CD8-positive, alpha-beta memory T cell (primary cell): Measurements from ENCODE around the gene CCN2. TPM values are rescaled to one million over a fixed set of nuclear protein-coding genes. Genes with fewer than 3 reads are reported as not detected.

ENCODE experiments used
- CTCF ChIA-PET: fragments of 350-600 bp; sonication (Branson Sonifier 250); formaldehyde crosslinking; loops from one replicate; lab custom pipeline; 2021; ENCODE audit warnings: antibody characterized with exemption; lab: Charles Lee
- POLR2A ChIA-PET: fragments of 350-600 bp; sonication (Branson Sonifier 250); formaldehyde crosslinking; loops from one replicate; lab custom pipeline; 2021; ENCODE audit warnings: antibody characterized with exemption; lab: Charles Lee
- DNase-seq, 5 donors: peaks; one replicate each; pipeline versions ENCODE4 v3.0.0 to v3.0.0-alpha.2; 2020 to 2022; ENCODE audit warnings: mixed read lengths in 1 of 5
- H3K27ac ChIP-seq: one replicate; pipeline ENCODE4 v1.7.0; 2013; ENCODE audit warnings: low read depth, mild to moderate bottlenecking, low read length, moderate library complexity
- H3K27me3 ChIP-seq: 2 replicates; pipeline ENCODE4 v1.7.0; 2013; ENCODE audit warnings: low read length, mild to moderate bottlenecking; ENCODE audit not compliant: insufficient read depth, poor library complexity, severe bottlenecking
- H3K36me3 ChIP-seq: 2 replicates; pipeline ENCODE4 v1.7.0; 2013; ENCODE audit warnings: mild to moderate bottlenecking, low read length, moderate library complexity; ENCODE audit not compliant: insufficient read depth
- H3K4me1 ChIP-seq: 2 replicates; pipeline ENCODE4 v1.7.0; 2013; ENCODE audit warnings: mild to moderate bottlenecking, low read length, moderate library complexity; ENCODE audit not compliant: insufficient read depth
- H3K4me3 ChIP-seq: 2 replicates; pipeline ENCODE4 v1.7.0; 2013; ENCODE audit warnings: mild to moderate bottlenecking, low read length
- H3K9me3 ChIP-seq: 2 replicates; pipeline ENCODE4 v1.7.0; 2013; ENCODE audit warnings: mild to moderate bottlenecking, low read length
- H3K27ac Mint-ChIP-seq, 8 donors: one replicate each; pipeline ENCODE4 v1.8.0; 2020 to 2021; ENCODE audit warnings: mixed read lengths in 8 of 8, mild to moderate bottlenecking in 6 of 8, inconsistent platforms in 3 of 8, moderate library complexity in 3 of 8
- H3K27me3 Mint-ChIP-seq, 2 donors: one replicate each; pipeline ENCODE4 v1.8.0; 2020 to 2021; ENCODE audit warnings: mixed read lengths in 2 of 2, mild to moderate bottlenecking in 1 of 2, moderate library complexity in 1 of 2
- H3K36me3 Mint-ChIP-seq, 3 donors: one replicate each; pipeline ENCODE4 v1.8.0; 2020 to 2021; ENCODE audit warnings: mixed read lengths in 3 of 3, inconsistent platforms in 1 of 3, mild to moderate bottlenecking in 1 of 3
- H3K4me1 Mint-ChIP-seq, 3 donors: one replicate each; pipeline ENCODE4 v1.8.0; 2020 to 2021; ENCODE audit warnings: mixed read lengths in 3 of 3, inconsistent platforms in 1 of 3, mild to moderate bottlenecking in 1 of 3
- H3K4me3 Mint-ChIP-seq, 7 donors: one replicate each; pipeline ENCODE4 v1.8.0; 2020 to 2021; ENCODE audit warnings: mixed read lengths in 7 of 7, mild to moderate bottlenecking in 6 of 7, moderate library complexity in 4 of 7, inconsistent platforms in 2 of 7
- H3K9me3 Mint-ChIP-seq, 5 donors: one replicate each; pipeline ENCODE4 v1.8.0; 2020 to 2022; ENCODE audit warnings: mixed read lengths in 5 of 5, mild to moderate bottlenecking in 3 of 5, moderate library complexity in 2 of 5, inconsistent platforms in 1 of 5
- polyA plus RNA-seq: library from polyadenylated mRNA; unstranded; fragments of 300-500 nt; fragmentation: Illumina TruSeq; gene quantifications from one replicate; pipeline ENCODE4 v1.2.3, GENCODE V29; 2021
- total RNA-seq, 2 experiments: library from RNA; stranded (reverse); gene quantifications; one replicate each; pipeline ENCODE4 v1.2.3, GENCODE V29; 2021

CCN2 gene
- total and polyA plus RNA-seq, 3 experiments from 2014 or later: not detected

DNA sequence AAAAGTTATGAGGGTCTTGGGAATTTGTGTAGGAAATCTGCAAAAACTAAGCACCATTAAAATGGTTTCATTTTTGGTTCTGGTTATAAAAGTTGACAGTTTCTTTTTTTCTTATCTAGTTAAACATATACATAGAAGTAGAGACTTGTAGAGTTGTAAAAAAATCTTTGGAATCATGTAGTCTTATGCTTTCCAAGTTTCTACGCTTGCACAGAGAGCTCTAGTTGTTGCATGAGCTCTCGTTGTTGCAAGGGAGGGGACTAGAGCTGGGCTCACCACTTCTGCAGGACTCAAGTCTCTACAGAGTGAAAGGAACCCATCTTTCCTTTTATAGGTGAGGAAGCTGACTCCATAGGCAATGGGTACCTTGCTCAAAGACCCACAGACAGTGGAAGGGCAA lies 21.6 kb upstream of the CCN2 start:
- POLR2A ChIA-PET: no interaction called here
- no peaks in the 10 kb centered on the region for H3K4me1 Mint-ChIP-seq
- Histone ChIP-seq H3K36me3 (no peaks in the 10 kb centered on the region), H3K4me1 (no peaks in the 10 kb centered on the region), H3K4me3 (no peak overlapping the region), H3K27me3 (no peaks in the 10 kb centered on the region), H3K27ac (no peak overlapping the region), H3K9me3 (no peaks in the 10 kb centered on the region)
- H3K9me3 Mint-ChIP-seq: no peaks in the 10 kb centered on the region
- no peak for DNase-seq
- no peaks in the 10 kb centered on the region for H3K36me3 Mint-ChIP-seq
- no peak overlapping the region for H3K27ac Mint-ChIP-seq
- CTCF ChIA-PET: no interaction called here
- peaks cover 5 to 9% of the 10 kb centered on the region in 2 donors for H3K27me3 Mint-ChIP-seq
- H3K4me3 Mint-ChIP-seq: no peak overlapping the region

- no peaks in the 10 kb centered on the region for H3K27me3 ChIP-seq
- peaks cover 5 to 6% of the 10 kb centered on the region in 2 donors for H3K27me3 Mint-ChIP-seq
- POLR2A ChIA-PET: no interaction called here
- H3K27ac ChIP-seq: no peak overlapping the region
- H3K9me3 ChIP-seq: no peaks in the 10 kb centered on the region
- no peak for DNase-seq
- H3K4me3 ChIP-seq: no peak overlapping the region
- H3K27ac Mint-ChIP-seq: no peak overlapping the region
- CTCF ChIA-PET: no interaction called here
- H3K4me1 Mint-ChIP-seq: no peaks in the 10 kb centered on the region
- H3K36me3 ChIP-seq: no peaks in the 10 kb centered on the region
- no peaks in the 10 kb centered on the region for H3K9me3 Mint-ChIP-seq
- H3K36me3 Mint-ChIP-seq: no peaks in the 10 kb centered on the region
- no peaks in the 10 kb centered on the region for H3K4me1 ChIP-seq
- H3K4me3 Mint-ChIP-seq: no peak overlapping the region
Measured at GRCh38 chr6:131970076-131970859, 19.1 kb upstream of the CCN2 start.

DNA sequence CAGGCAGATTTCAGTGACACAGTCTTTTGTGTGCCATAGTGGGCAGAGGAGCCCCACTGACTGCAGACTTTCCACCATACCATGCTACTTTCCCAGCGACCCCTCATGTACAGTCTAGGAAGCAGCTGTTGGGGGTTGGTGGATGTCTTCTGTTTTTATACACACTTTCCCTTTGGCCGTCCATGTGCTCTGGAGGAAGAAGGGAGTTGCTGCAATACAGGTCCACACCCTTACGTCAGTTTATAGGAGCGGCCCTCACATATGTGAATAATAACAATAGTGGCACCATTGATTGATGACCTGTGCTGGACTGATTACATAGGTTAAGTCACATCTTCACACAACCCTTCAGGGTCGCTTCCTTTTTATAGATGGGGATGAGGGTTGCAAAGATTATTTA lies 17.5 kb upstream of the CCN2 start:
- no peaks in the 10 kb centered on the region for H3K4me1 ChIP-seq
- no peak overlapping the region for H3K4me3 ChIP-seq
- H3K27ac ChIP-seq: no peak overlapping the region
- no peaks in the 10 kb centered on the region for H3K27me3 ChIP-seq
- ChIA-PET CTCF (no interaction called here), POLR2A (no interaction called here)
- Mint-ChIP-seq H3K27ac (no peak overlapping the region), H3K36me3 (no peaks in the 10 kb centered on the region), H3K4me3 (no peak overlapping the region), H3K9me3 (no peaks in the 10 kb centered on the region), H3K4me1 (no peaks in the 10 kb centered on the region), H3K27me3 (peaks cover 5 to 6% of the 10 kb centered on the region in 2 donors)
- H3K9me3 ChIP-seq: no peaks in the 10 kb centered on the region
- no peak for DNase-seq
- H3K36me3 ChIP-seq: no peaks in the 10 kb centered on the region

DNA sequence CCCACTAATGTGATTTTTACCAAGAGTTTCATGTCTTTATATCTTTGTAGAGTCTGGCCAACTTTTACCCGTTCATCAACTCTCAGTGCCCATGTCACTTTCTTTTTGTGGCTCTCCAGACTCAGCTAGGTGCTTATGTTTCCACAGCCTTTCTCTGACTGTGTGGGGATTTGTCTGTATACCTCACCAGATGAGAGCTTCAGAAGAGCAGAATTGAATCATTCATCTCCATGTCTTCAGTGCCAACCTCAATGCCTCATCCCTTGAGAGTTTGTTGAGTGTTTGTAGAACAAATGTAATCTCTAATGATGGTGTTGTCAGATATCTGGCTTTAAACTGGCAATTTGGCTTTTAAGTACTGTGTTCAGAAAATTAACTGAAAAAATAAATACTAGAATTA lies 16.8 kb upstream of the CCN2 start:
- CTCF ChIA-PET: no interaction called here

DNA sequence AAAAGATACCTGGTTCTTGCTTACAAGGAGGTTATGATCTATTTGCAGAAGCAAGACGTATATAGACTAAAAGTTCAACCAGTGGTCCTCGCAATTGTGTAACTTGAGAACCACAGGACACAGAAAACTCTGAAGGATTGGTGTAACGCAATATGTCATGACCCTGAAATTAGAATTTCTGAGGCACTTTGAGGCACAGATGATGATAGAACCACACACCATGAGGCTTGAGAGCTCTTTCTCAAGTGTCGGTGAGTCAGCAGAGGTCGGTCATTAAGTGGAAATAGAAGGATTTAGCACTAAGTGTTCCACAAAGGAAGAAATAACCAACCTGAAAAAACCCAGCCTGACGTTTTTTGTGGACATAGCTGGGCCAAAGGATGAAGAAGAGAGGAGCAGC lies 15.3 kb upstream of the CCN2 start:
- ChIA-PET POLR2A (no interaction called here), CTCF (no interaction called here)
- H3K4me3 Mint-ChIP-seq: no peak overlapping the region
- H3K4me1 Mint-ChIP-seq: no peaks in the 10 kb centered on the region
- no peak for DNase-seq
- no peaks in the 10 kb centered on the region for H3K36me3 Mint-ChIP-seq
- no peaks in the 10 kb centered on the region for H3K27me3 ChIP-seq
- H3K4me1 ChIP-seq: no peaks in the 10 kb centered on the region
- no peaks in the 10 kb centered on the region for H3K9me3 ChIP-seq
- no peaks in the 10 kb centered on the region for H3K9me3 Mint-ChIP-seq
- no peaks in the 10 kb centered on the region for H3K36me3 ChIP-seq
- no peak overlapping the region for H3K27ac ChIP-seq
- H3K27ac Mint-ChIP-seq: no peak overlapping the region
- peaks cover 0 to 6% of the 10 kb centered on the region in 2 donors for H3K27me3 Mint-ChIP-seq
- no peak overlapping the region for H3K4me3 ChIP-seq

More for the DNA sequence above, 16.8 kb upstream of the CCN2 start:
- POLR2A ChIA-PET: no interaction called here
- H3K36me3 ChIP-seq: no peaks in the 10 kb centered on the region
- H3K4me3 Mint-ChIP-seq: no peak overlapping the region
- no peak overlapping the region for H3K27ac Mint-ChIP-seq
- no peaks in the 10 kb centered on the region for H3K27me3 ChIP-seq
- DNase-seq: no peak
- H3K9me3 ChIP-seq: no peaks in the 10 kb centered on the region
- H3K9me3 Mint-ChIP-seq: no peaks in the 10 kb centered on the region
- no peak overlapping the region for H3K27ac ChIP-seq
- no peaks in the 10 kb centered on the region for H3K4me1 ChIP-seq
- no peak overlapping the region for H3K4me3 ChIP-seq
- no peaks in the 10 kb centered on the region for H3K4me1 Mint-ChIP-seq
- no peaks in the 10 kb centered on the region for H3K36me3 Mint-ChIP-seq
- H3K27me3 Mint-ChIP-seq: peaks cover 0 to 6% of the 10 kb centered on the region in 2 donors

DNA sequence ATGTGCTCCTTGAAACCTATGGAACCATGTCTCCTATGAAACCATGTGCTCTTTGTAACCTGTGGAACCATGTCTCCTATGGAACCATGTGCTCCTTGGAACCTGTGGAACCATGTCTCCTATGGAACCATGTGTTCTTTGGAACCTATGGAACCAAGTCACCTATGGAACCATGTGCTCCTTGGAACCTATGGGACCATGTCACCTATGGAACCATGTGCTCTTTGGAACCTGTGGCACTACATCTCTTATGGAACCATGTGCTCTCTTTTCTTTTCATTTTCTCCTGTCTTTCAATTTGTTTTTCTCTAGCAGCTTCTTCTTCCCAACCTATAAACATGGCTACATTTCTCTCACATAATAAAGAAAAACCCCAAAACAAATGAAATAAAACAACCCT lies 11.9 kb upstream of the CCN2 start:
- Mint-ChIP-seq H3K27me3 (peaks cover 0 to 5% of the 10 kb centered on the region in 2 donors), H3K36me3 (no peaks in the 10 kb centered on the region), H3K27ac (no peak overlapping the region), H3K9me3 (no peaks in the 10 kb centered on the region), H3K4me1 (no peaks in the 10 kb centered on the region), H3K4me3 (no peak overlapping the region)
- Histone ChIP-seq H3K9me3 (no peaks in the 10 kb centered on the region), H3K27me3 (no peaks in the 10 kb centered on the region), H3K36me3 (no peaks in the 10 kb centered on the region), H3K27ac (no peak overlapping the region), H3K4me3 (no peak overlapping the region), H3K4me1 (no peaks in the 10 kb centered on the region)
- ChIA-PET POLR2A (no interaction called here), CTCF (no interaction called here)
- no peak for DNase-seq

GRCh38 chr6:131960371-131961133 lies 9.4 kb upstream of the CCN2 start:
- Histone ChIP-seq H3K4me3 (no peak overlapping the region), H3K27ac (no peak overlapping the region), H3K9me3 (no peaks in the 10 kb centered on the region), H3K4me1 (no peaks in the 10 kb centered on the region), H3K36me3 (no peaks in the 10 kb centered on the region), H3K27me3 (no peaks in the 10 kb centered on the region)
- no peak overlapping the region for H3K27ac Mint-ChIP-seq
- H3K36me3 Mint-ChIP-seq: no peaks in the 10 kb centered on the region
- DNase-seq: no peak
- POLR2A ChIA-PET: no interaction called here
- H3K4me1 Mint-ChIP-seq: no peaks in the 10 kb centered on the region
- peaks cover 0 to 4% of the 10 kb centered on the region in 2 donors for H3K27me3 Mint-ChIP-seq
- no peaks in the 10 kb centered on the region for H3K9me3 Mint-ChIP-seq
- CTCF ChIA-PET: no interaction called here
- H3K4me3 Mint-ChIP-seq: no peak overlapping the region
